HepG2 (cell line): ENCODE measurements around the gene LRP1-AS. TPM values are rescaled to one million over a fixed set of nuclear protein-coding genes. Genes with fewer than 3 reads are reported as not detected.

Experiments
- AGO2 ChIP-seq: fragments of 200-400 bp; formaldehyde crosslinking; optimal IDR thresholded peaks from 2 replicates; pipeline ENCODE3; 2017; ENCODE audit warnings: mild to moderate bottlenecking, low read depth, low read length, moderate library complexity
- FOXA3 ChIP-seq: IDR thresholded peaks from 2 replicates; pipeline ENCODE4 v1.6.1; 2016; ENCODE audit warnings: missing genetic modification reagents, missing compliant biosample characterization
- GLI4 ChIP-seq: sonication (generic); formaldehyde crosslinking; IDR thresholded peaks from 2 replicates; pipeline ENCODE4 v1.5.1; 2020; ENCODE audit warnings: missing genetic modification reagents, mild to moderate bottlenecking, moderate library complexity, borderline replicate concordance
- MAF1 ChIP-seq: sonication (generic); formaldehyde crosslinking; IDR thresholded peaks from 2 replicates; pipeline ENCODE4 v1.5.0; 2020; ENCODE audit warnings: missing genetic modification reagents, borderline replicate concordance
- NCOA1 ChIP-seq: sonication (generic); formaldehyde crosslinking; IDR thresholded peaks from 2 replicates; pipeline ENCODE4 v1.9.0; 2021; ENCODE audit warnings: missing genetic modification reagents
- NPAS2 ChIP-seq: sonication (generic); formaldehyde crosslinking; IDR thresholded peaks from 2 replicates; pipeline ENCODE4 v1.8.0; 2022; ENCODE audit warnings: mild to moderate bottlenecking, missing genetic modification reagents, borderline replicate concordance
- PPARG ChIP-seq: conservative IDR thresholded peaks from 2 replicates; pipeline ENCODE4 v1.6.1; 2016; ENCODE audit warnings: missing biosample characterization, missing genetic modification reagents
- SOX5 ChIP-seq: IDR thresholded peaks from 2 replicates; pipeline ENCODE4 v1.6.1; 2016; ENCODE audit warnings: borderline replicate concordance
- TAF1 ChIP-seq: sonication (generic); formaldehyde crosslinking; IDR thresholded peaks from 2 replicates; pipeline ENCODE4 v1.4.0; 2020; ENCODE audit warnings: missing genetic modification reagents
- ZBTB42 ChIP-seq: sonication (generic); formaldehyde crosslinking; IDR thresholded peaks from 2 replicates; pipeline ENCODE4 v1.5.0; 2020; ENCODE audit warnings: mild to moderate bottlenecking, missing genetic modification reagents
- ZFP37 ChIP-seq: sonication (generic); formaldehyde crosslinking; IDR thresholded peaks from 2 replicates; pipeline ENCODE4 v1.4.0; 2020; ENCODE audit warnings: missing genetic modification reagents, borderline replicate concordance
- ZNF17 ChIP-seq: sonication (generic); formaldehyde crosslinking; IDR thresholded peaks from 2 replicates; pipeline ENCODE4 v1.5.0; 2020; ENCODE audit warnings: mild to moderate bottlenecking, missing genetic modification reagents
- ZNF180 ChIP-seq: sonication (generic); formaldehyde crosslinking; IDR thresholded peaks from 2 replicates; pipeline ENCODE4 v1.4.0; 2020; ENCODE audit warnings: low read depth, missing genetic modification reagents, borderline replicate concordance
- ZNF24 ChIP-seq: fragments of 450-650 bp; IDR thresholded peaks from 2 replicates; pipeline ENCODE4 v1.6.1; 2017; ENCODE audit warnings: antibody characterized with exemption, mild to moderate bottlenecking
- ZNF33A ChIP-seq: sonication (generic); formaldehyde crosslinking; IDR thresholded peaks from 2 replicates; pipeline ENCODE4 v1.5.1; 2020; ENCODE audit warnings: missing genetic modification reagents, mild to moderate bottlenecking, moderate library complexity, borderline replicate concordance
- ZNF543 ChIP-seq: sonication (generic); formaldehyde crosslinking; IDR thresholded peaks from 2 replicates; pipeline ENCODE4 v1.4.0; 2020; ENCODE audit warnings: mild to moderate bottlenecking, missing genetic modification reagents
- ZNF549 ChIP-seq: sonication (generic); formaldehyde crosslinking; IDR thresholded peaks from 2 replicates; pipeline ENCODE4 v1.5.0; 2020; ENCODE audit warnings: missing genetic modification reagents
- ZNF556 ChIP-seq: sonication (generic); formaldehyde crosslinking; IDR thresholded peaks from 2 replicates; pipeline ENCODE4 v1.4.0; 2020; ENCODE audit warnings: mild to moderate bottlenecking, missing genetic modification reagents, borderline replicate concordance
- ZNF703 ChIP-seq: sonication (generic); formaldehyde crosslinking; IDR thresholded peaks from 2 replicates; pipeline ENCODE4 v1.5.1; 2020; ENCODE audit warnings: missing genetic modification reagents, mild to moderate bottlenecking, moderate library complexity, borderline replicate concordance
- polyA plus RNA-seq, 8 experiments: library from polyadenylated mRNA; depleted of rRNA in 3 of 8; stranded (reverse) in 7 of 8; unstranded in 1 of 8; fragments of >200 nt; fragmentation: Illumina TruSeq in 4 of 8; extraction: Trizol in 4 of 8; gene quantifications; 2 replicates each; pipeline versions ENCODE4 v1.2.1 to v1.2.3, GENCODE V29; 2011 to 2016; ENCODE audit warnings: low read depth in 4 of 8, missing spikeins in 1 of 8, mixed read lengths in 1 of 8; ENCODE audit not compliant: insufficient read depth in 1 of 8
- total RNA-seq, 5 experiments: library from RNA; depleted of rRNA; stranded (reverse); fragments of >200 nt; fragmentation: Illumina TruSeq; extraction: Trizol; gene quantifications; 2 replicates each; pipeline ENCODE4 v1.2.3, GENCODE V29; 2016; ENCODE audit warnings: low read depth in 1 of 5
- TF ChIP-seq, protein P1 (sequence below): sonication (generic); formaldehyde crosslinking; IDR thresholded peaks from 2 replicates; pipeline ENCODE4 v1.4.0; 2020; ENCODE audit warnings: mild to moderate bottlenecking, missing genetic modification reagents
- TF ChIP-seq, protein P2 (sequence below): sonication (generic); formaldehyde crosslinking; IDR thresholded peaks from 2 replicates; pipeline ENCODE4 v1.8.1; 2022; ENCODE audit warnings: mild to moderate bottlenecking, missing genetic modification reagents
- TF ChIP-seq, protein P3 (sequence below): sonication (generic); formaldehyde crosslinking; IDR thresholded peaks from 2 replicates; pipeline ENCODE4 v1.5.1; 2020; ENCODE audit warnings: mild to moderate bottlenecking, missing genetic modification reagents
- TF ChIP-seq, protein P4 (sequence below): sonication (generic); formaldehyde crosslinking; IDR thresholded peaks from 2 replicates; pipeline ENCODE4 v1.4.0; 2020; ENCODE audit warnings: missing genetic modification reagents

LRP1-AS gene
- total and polyA plus RNA-seq, 2 of the 13 experiments (the other 11 are each of a cell fraction or from before 2014, with no cell fraction given), result 0.20 TPM; not detected in 1

DNA sequence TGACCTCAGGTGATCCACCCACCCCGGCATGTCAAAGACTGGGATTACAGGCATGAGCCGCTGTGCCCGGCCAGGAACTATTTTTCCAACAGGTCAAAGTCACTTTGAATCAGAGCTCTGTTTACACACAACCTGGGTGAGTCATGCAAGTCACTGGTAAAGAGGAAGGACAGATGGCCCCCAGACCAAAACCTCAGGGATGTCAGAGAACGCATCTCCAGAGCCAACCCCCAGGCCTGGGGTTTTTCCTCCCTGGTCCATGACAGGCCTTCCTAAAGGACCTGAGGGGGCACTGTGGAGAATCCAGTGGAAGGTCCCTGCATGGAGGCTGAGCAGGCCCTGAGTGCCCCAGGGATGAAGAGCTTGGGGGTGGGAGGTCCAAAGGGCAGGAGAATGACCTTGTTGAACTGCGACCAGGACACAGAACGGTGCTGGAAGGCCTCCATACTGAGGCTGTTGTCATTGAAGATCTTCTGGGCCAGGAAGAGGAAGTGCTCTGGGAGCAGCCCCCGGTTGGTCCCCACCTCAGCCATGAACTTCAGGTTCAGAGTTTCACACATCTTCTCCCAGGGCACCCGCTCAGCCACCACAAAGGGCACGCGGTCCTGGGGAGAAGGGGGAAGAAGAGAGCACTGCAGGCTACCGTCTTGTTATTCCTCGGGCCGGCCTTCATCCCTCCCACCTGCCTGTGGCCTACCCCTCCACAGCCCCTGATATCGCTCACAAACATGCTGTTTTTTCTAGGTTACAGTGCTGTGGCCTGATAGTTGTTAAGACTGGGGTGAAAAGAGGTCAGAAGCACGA lies 45.3 kb downstream of the LRP1-AS start (continued):
- TF ChIP-seq ZNF703 (CRISPR knock-in tag) (0 out of 2 replicates have a peak, but pooled peaks have one; percentile 68), SOX5 (CRISPR knock-in tag) (peak; percentile 63; the same call in 1 of the 2 replicates), GLI4 (CRISPR knock-in tag) (peak; percentile 34; the same call in 1 of the 2 replicates), MAF1 (CRISPR knock-in tag) (peak; percentile 15; the same call in 1 of the 2 replicates), ZNF556 (peak; percentile 75; the same call in 1 of the 2 replicates), AGO2 (no peak), ZNF33A (CRISPR knock-in tag) (no peak), ZNF17 (CRISPR knock-in tag) (no peak), ZBTB42 (no peak), NPAS2 (CRISPR knock-in tag) (no peak), ZNF549 (no peak), TAF1 (CRISPR knock-in tag) (0 out of 2 replicates have a peak, but pooled peaks have one; percentile 27), ZNF543 (CRISPR knock-in tag) (peak; percentile 24; the same call in 1 of the 2 replicates), ZFP37 (no peak; the same call in 1 of the 2 replicates), FOXA3 (CRISPR knock-in tag) (peak; percentile 92), PPARG (peak; percentile 52; the same call in 1 of the 2 replicates), ZNF180 (no peak), NCOA1 (CRISPR knock-in tag) (peak; percentile 89; the same call in 1 of the 2 replicates), ZNF24 (no peak)
- TF ChIP-seq, protein P1, sequence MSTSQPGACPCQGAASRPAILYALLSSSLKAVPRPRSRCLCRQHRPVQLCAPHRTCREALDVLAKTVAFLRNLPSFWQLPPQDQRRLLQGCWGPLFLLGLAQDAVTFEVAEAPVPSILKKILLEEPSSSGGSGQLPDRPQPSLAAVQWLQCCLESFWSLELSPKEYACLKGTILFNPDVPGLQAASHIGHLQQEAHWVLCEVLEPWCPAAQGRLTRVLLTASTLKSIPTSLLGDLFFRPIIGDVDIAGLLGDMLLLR (CRISPR knock-in tag), result 0 out of 2 replicates have a peak, but pooled peaks have one; percentile 69
- TF ChIP-seq, protein P2, sequence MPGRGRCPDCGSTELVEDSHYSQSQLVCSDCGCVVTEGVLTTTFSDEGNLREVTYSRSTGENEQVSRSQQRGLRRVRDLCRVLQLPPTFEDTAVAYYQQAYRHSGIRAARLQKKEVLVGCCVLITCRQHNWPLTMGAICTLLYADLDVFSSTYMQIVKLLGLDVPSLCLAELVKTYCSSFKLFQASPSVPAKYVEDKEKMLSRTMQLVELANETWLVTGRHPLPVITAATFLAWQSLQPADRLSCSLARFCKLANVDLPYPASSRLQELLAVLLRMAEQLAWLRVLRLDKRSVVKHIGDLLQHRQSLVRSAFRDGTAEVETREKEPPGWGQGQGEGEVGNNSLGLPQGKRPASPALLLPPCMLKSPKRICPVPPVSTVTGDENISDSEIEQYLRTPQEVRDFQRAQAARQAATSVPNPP (CRISPR knock-in tag), result no peak; the same call in 1 of the 2 replicates
- TF ChIP-seq, protein P3, sequence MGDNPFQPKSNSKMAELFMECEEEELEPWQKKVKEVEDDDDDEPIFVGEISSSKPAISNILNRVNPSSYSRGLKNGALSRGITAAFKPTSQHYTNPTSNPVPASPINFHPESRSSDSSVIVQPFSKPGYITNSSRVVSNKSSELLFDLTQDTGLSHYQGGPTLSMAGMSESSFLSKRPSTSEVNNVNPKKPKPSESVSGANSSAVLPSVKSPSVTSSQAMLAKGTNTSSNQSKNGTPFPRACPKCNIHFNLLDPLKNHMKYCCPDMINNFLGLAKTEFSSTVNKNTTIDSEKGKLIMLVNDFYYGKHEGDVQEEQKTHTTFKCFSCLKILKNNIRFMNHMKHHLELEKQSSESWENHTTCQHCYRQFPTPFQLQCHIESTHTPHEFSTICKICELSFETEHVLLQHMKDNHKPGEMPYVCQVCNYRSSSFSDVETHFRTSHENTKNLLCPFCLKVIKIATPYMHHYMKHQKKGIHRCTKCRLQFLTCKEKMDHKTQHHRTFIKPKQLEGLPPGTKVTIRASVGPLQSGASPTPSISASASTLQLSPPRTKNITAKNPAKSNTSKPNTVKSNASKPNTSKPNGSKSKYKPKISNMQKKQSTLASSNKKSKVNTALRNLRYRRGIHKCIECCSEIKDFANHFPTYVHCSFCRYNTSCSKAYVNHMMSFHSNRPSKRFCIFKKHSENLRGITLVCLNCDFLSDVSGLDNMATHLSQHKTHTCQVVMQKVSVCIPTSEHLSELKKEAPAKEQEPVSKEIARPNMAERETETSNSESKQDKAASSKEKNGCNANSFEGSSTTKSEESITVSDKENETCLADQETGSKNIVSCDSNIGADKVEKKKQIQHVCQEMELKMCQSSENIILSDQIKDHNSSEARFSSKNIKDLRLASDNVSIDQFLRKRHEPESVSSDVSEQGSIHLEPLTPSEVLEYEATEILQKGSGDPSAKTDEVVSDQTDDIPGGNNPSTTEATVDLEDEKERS (CRISPR knock-in tag), result 0 out of 2 replicates have a peak, but pooled peaks have one; percentile 19
- TF ChIP-seq, protein P4, sequence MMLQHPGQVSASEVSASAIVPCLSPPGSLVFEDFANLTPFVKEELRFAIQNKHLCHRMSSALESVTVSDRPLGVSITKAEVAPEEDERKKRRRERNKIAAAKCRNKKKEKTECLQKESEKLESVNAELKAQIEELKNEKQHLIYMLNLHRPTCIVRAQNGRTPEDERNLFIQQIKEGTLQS (CRISPR knock-in tag), result peak; percentile 95
